Measurements from ENCODE around the gene KIF14. TPM values are rescaled to one million over a fixed set of nuclear protein-coding genes. Genes with fewer than 3 reads are reported as not detected.

KIF14 gene
- total RNA-seq, 1 donor from 2014 or later = 0.38 TPM

- Mint-ChIP-seq H3K27me3 (no peaks in the 10 kb centered on the region), H3K4me3 (peak overlapping the region; percentile 94), H3K27ac (no peak overlapping the region), H3K4me1 (peaks cover 7% of the 10 kb centered on the region), H3K36me3 (ENCODE audit: low read depth) (peaks cover 5% of the 10 kb centered on the region), H3K9me3 (no peaks in the 10 kb centered on the region)
- TF ChIP-seq CTCF (IDR thresholded peaks at IDR 0.05) = no peak
- ChIA-PET POLR2A (interaction anchor here (1.4 kb wide), 1 partner anchor 50 kb away, joined by 12 read pairs; the partner anchor contains the start of gene DDX59), CTCF (interaction anchor here (1.4 kb wide), 1 partner anchor 61 kb away, joined by 7 read pairs; no protein-coding TSS in a partner anchor)
- DNase-seq = no peak
- no peak for ATAC-seq (ENCODE audit: low read depth)
- intact Hi-C loops (cut with micrococcal nuclease) = loop anchor here (1.0 to 10.0 kb wide), 7 partner anchors 8 to 492 kb away; partner anchors contain the start of genes CACNA1S and ZNF281
Observed at GRCh38 chr1:200619894-200620272, 668 bp downstream of the KIF14 start.

- ChIA-PET CTCF (no interaction called here), POLR2A (no interaction called here)
- ATAC-seq (ENCODE audit: low read depth) (no peak), DNase-seq (no peak)
- Mint-ChIP-seq H3K36me3 (ENCODE audit: low read depth) (no peaks in the 10 kb centered on the region), H3K27ac (no peak overlapping the region), H3K4me3 (no peak overlapping the region), H3K27me3 (no peaks in the 10 kb centered on the region), H3K9me3 (no peaks in the 10 kb centered on the region), H3K4me1 (no peaks in the 10 kb centered on the region)
- intact Hi-C loops (cut with micrococcal nuclease) = no loop called here
- TF ChIP-seq CTCF (IDR thresholded peaks at IDR 0.05) = no peak
Observed at GRCh38 chr1:200610846-200611245, 9.7 kb downstream of the KIF14 start.

- no peaks in the 10 kb centered on the region for H3K36me3 Mint-ChIP-seq (ENCODE audit: low read depth)
- H3K9me3 Mint-ChIP-seq = no peaks in the 10 kb centered on the region
- no peak for TF ChIP-seq CTCF (IDR thresholded peaks at IDR 0.05)
- no peak for ATAC-seq (ENCODE audit: low read depth)
- DNase-seq = no peak
- intact Hi-C loops (cut with micrococcal nuclease) = no loop called here
- H3K4me3 Mint-ChIP-seq = no peak overlapping the region
- H3K27ac Mint-ChIP-seq = no peak overlapping the region
- no peaks in the 10 kb centered on the region for H3K27me3 Mint-ChIP-seq
- ChIA-PET POLR2A (no interaction called here), CTCF (no interaction called here)
- H3K4me1 Mint-ChIP-seq = no peaks in the 10 kb centered on the region
Observed at GRCh38 chr1:200602632-200603031, 17.9 kb downstream of the KIF14 start.

DNA sequence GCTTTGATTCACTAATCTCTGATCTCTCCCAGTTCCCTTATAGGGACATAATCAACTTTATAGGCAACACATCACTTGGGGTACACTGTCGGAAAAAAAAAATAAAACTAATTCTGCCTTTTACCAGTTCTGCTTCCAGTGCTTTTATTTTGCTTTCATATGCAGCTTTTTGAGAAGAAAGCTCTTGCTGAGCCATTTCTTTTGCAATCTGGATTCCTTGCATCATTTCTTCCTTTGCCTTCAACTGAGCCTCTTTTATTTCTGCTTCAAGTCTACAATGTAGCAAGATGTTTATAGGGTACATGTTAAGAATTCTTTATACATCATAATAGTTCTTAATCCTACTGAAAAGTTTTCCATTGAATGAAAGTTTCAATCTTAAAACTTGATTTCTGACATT is 30.6 kb downstream of the KIF14 start:
- DNase-seq (no peak), ATAC-seq (ENCODE audit: low read depth) (no peak)
- no peaks in the 10 kb centered on the region for H3K27me3 Mint-ChIP-seq
- intact Hi-C loops (cut with micrococcal nuclease) = no loop called here
- no peaks in the 10 kb centered on the region for H3K9me3 Mint-ChIP-seq
- H3K4me1 Mint-ChIP-seq = peaks cover 11% of the 10 kb centered on the region
- CTCF ChIA-PET = no interaction called here
- no peaks in the 10 kb centered on the region for H3K36me3 Mint-ChIP-seq (ENCODE audit: low read depth)
- no peak for TF ChIP-seq CTCF (IDR thresholded peaks at IDR 0.05)
- POLR2A ChIA-PET = no interaction called here
- no peak overlapping the region for H3K27ac Mint-ChIP-seq
- H3K4me3 Mint-ChIP-seq = no peak overlapping the region

- CTCF ChIA-PET = no interaction called here
- H3K9me3 Mint-ChIP-seq = no peaks in the 10 kb centered on the region
- POLR2A ChIA-PET = interaction anchor here (0.6 kb wide), 1 partner anchor 55 kb away, joined by 3 read pairs; no protein-coding TSS in a partner anchor
- no peak for TF ChIP-seq CTCF (IDR thresholded peaks at IDR 0.05)
- no peaks in the 10 kb centered on the region for H3K36me3 Mint-ChIP-seq (ENCODE audit: low read depth)
- no peak overlapping the region for H3K4me3 Mint-ChIP-seq
- H3K27me3 Mint-ChIP-seq = no peaks in the 10 kb centered on the region
- ATAC-seq (ENCODE audit: low read depth) = peak; percentile 50
- peaks cover 11% of the 10 kb centered on the region for H3K4me1 Mint-ChIP-seq
- no peak for DNase-seq
- no peak overlapping the region for H3K27ac Mint-ChIP-seq
- intact Hi-C loops (cut with micrococcal nuclease) = no loop called here
Observed at GRCh38 chr1:200588698-200589097, 31.9 kb downstream of the KIF14 start.

All from activated B cell treated with CpG ODN at 0.5 μM for 24 hours (primary cell).